Hepatocyte (in vitro differentiated cells): ENCODE data around the gene ASAP2.

Experiments used
- CTCF ChIP-seq: fragments of 200-600 bp; sonication (generic); IDR thresholded peaks from 2 replicates; pipeline ENCODE4 v1.5.1; 2016; ENCODE audit warnings: antibody characterized with exemption, mild to moderate bottlenecking; ENCODE audit not compliant: poor library complexity
- EZH2 ChIP-seq: fragments of 200-600 bp; sonication (generic); IDR thresholded peaks from 2 replicates; pipeline ENCODE4 v1.6.1; 2016; ENCODE audit warnings: antibody characterized with exemption, mild to moderate bottlenecking, borderline replicate concordance
- EZH2phosphoT487 ChIP-seq: fragments of 200-600 bp; sonication (generic); IDR thresholded peaks from one replicate; pipeline ENCODE4 v1.6.1; 2018; ENCODE audit warnings: antibody characterized with exemption, mild to moderate bottlenecking, low read depth, moderate library complexity; ENCODE audit not compliant: unreplicated experiment, severe bottlenecking

DNA sequence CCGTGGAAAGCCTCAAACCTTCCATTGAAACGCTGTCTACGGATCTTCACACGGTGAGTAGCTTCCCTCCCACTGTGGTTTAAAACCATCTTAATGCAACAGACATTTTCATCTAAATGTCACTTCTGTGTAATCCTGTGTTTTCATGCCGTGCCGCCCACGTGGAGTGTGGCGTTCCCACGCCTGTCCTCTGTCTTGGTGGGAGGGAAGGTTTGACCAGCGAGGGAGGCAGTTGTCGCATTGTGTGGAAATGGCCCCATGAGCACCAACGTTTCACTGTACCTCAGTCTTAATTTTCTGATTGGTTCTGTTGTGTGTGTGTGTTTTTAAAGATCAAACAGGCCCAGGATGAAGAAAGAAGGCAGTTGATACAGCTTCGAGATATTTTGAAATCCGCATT is 128.1 kb downstream of the ASAP2 start:
- no peak for TF ChIP-seq EZH2
- TF ChIP-seq CTCF, result no peak
- TF ChIP-seq EZH2phosphoT487, result no peak
